Skin of body (tissue), 2 donors: ENCODE measurements around the gene ASTN1. TPM values are rescaled to one million over a fixed set of nuclear protein-coding genes. Genes with fewer than 3 reads are reported as not detected.

Experiments used
- DNase-seq: peaks from one replicate; lab custom pipeline; 2025; lab: John Stamatoyannopoulos, UW
- total RNA-seq: library from RNA; depleted of rRNA; stranded (reverse); fragments of >200 nt; gene quantifications from one replicate; pipeline ENCODE4 v1.2.3, GENCODE V29; 2014

Gene ASTN1
- total RNA-seq, result 2.4 TPM

DNA sequence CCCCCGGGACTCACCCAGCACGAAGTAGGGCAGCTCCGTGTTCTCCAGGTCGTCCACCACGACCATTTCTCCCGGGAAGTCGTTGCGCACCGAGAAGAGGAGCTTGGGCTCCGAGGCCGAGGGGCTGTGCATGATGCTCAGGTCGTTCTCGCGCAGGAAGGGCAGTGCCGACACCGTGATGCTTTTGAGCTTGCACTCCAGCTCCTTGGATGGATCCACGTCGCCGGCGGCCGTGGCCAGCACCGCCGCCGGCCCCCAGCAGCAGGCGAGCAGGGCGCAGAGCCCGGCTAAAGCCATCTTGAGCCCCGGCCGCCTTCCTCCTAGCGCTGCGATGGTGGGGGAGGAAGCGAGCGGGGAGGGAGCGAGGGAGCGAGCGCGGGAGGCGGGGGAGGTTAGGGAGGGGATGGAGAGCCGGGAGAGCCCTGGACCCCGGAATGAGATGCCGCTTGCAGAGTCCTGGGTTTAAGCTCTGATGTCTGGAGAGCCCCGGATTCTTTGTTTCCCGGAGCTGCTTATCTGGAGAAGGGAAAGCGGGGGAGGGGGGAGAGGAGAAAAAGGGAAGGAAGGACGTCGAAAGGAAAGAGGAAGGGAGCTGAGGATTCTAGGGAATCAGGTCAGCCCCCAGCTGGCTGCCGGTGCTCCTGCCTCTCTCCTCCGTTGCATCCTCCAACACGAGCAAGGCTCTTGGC lies at the start of gene ASTN1:
Gene ASTN1, minus strand, starts transcription at position 333 of the 689 bp plus-strand sequence. Its CDS starts 36 bp downstream, at position 297.
- DNase-seq, result no peak

DNA sequence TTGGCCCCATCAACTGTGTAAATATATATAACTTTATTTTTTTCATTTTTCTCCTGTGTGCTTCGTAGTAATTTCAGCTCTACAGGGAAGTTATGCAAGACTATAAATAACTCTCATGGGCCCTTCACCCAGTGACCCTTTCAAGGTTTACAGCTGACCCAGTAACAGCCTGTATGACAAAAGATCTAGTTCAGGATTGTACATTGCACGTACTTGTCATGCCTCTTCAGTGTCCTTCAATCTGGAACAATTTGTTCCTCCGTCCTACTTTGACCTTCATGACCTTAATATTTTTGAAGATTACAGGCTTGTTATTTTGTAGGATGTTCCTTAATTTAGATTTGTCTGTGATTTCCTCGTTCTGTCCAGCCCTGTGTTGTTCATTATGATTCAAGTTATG lies 46.7 kb upstream of the ASTN1 start:
- DNase-seq, result no peak

DNA sequence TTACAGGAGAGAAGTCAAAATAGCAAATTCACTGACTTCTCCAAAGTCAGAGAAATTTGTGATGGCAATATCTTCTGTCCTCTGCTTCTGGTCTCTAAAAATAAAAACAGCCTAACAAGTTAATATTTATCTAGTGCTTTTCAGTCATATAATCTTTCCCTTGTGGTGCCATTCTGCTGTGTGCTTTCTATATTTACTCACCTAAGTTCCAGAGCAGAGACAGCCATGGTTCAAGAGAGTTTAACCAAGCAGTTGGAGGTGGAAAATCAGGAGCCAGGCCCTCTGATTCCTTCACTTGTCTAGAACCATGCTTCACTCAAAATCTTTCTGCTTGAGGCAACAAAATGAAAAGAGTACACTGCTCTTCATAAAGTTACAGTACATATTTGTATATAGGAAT lies 45.6 kb upstream of the ASTN1 start:
- DNase-seq, result no peak

DNA sequence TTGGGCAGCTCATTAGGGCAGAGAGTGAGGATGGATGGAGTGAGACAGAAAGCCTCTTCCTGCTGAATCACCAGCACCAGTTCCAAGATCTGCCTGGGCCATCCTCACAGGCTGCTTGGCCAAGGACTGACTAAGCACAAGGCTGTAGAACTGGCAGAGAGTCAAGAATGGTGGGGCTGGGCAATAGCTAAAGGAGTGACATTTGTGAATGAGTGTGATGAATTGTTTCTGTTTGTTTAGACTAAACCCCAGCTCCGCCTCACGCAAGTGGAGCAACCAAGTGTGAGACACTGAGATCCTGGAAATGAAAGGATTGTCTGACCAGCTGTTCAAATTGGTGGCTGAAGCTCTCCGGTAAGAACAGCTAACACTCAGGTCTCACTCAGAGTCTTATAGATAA lies 44.8 kb upstream of the ASTN1 start:
- peak; percentile 41 for DNase-seq

DNA sequence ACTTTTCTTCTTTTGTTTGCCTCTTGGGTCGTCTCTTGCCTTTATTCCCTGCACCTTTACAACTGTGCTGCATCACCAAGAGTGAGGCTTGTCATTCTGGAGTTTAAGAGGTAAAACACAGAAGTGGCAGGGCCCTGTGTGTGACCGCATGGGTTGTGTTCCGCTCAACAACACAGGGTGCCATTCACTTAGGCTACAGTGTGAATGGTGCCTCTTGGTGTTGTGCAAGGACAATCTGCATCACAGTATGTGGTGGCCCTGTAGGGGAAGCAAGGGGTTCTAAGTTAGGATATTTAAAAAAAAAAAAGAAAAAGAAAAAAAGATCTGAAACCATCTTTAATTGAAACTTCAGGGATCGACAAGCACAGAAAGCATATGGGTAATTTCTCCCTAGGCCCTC lies 44.4 kb upstream of the ASTN1 start:
- no peak for DNase-seq

DNA sequence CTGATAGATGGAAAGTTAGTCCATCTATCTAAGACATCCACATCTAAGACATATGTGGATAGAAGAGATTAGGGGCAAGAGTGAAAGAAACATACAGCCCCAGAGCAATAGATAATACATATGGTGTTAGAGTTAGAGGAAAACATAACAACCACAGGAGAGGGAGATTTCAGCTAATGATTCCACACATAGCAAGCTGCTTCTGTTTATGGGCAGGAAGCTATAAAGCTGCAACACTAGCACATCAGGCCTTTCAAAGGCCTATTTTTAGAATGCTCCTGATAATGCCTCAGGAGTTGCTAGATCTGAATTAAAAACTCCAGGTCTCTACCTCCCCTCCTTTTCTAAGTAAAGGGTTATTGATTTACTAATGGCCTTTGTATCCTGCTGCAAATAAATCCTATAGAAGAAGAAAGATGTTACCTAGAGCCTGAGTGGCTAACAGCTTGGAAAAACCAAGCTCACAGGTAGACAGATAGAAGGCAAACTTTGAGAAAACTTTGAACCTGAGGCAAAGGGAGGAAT lies 42.4 kb upstream of the ASTN1 start:
- DNase-seq, result no peak

DNA sequence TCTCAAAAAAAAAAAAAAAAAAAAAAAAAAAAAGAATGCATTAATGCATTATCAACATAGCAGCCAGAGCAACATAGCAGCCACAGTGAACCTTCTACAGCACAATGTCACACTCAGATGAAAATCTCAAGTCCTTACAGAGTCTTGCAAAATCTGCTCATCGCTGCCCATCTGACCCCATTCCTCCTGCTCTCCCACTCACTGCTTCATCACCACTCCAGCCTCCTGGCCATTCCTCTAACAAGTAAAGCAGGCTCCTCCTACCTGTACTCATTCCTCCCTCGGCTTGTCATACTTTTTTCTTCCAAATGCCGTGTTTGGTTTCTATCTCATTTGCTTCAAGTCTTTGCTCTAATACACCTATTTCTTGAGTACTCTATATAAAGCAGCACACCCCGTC lies 35.8 kb upstream of the ASTN1 start:
- DNase-seq, result no peak

DNA sequence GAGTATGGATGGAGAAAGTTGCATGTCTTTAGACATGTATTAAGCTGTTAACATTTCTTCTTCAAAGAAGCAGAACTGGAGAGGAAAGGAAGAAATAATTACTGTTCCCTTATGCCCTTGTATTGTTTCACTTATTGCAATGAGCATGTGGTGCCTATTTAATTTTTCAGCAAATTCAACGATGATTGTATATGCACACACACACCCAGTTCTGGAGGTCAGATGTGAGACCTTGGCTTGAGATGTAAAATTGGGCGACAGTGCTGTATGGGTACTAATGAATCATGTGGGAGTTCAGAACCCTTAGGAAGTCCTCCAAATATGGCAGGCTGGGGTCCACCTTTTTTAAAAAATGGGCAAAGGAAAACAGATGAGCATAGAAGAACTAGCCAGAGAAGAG lies 33.7 kb upstream of the ASTN1 start:
- no peak for DNase-seq

DNA sequence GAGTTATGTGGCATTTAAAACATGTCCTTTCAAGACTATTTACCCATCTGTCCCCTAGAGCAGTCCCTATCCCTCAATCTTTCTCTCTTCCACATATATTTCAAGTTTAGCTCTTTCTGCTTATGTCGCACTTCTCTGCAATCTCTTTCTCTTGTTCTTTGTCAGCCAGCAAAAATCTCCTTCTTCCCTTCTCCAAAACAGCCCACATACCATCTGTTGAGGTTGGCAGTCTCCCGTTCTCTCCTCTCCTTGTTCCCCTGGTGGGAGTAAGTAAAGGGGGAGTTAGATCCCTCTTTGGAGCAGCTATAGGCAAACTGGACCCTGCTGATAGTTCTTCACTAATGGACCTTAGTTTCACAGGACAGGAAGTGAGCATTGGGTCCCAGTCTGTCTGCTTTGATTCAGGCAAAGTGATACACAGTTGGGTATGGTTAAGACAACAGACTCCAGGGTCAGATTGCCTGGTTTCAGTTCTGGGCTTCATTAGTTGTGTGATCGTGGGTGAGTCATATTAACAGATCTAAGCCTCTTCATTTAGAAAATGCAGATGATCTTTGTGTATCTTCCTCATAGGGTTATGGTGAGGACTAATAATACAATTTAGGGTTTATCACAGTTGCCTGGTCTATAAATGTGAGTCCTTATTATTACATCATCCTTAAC lies 25.9 kb upstream of the ASTN1 start:
- DNase-seq, result no peak

DNA sequence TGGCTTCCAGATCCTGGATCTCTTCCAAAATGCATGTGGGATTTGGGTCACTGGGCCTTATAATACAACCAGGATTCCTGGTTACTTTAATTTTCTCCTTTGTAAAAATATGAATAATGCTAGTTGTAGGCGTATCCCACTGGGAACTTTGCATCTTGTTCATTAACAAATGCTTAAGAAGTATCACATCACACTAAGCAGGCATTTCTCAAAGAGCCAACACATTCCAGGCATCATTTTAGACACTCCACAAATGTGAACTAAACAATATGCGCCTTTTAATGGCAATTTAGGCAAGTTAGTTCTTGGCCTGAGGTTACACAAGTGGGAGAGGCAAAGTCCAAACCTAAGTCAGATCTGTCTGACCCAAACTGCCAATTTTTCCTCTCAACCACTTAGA lies 22.1 kb upstream of the ASTN1 start:
- DNase-seq, result no peak

DNA sequence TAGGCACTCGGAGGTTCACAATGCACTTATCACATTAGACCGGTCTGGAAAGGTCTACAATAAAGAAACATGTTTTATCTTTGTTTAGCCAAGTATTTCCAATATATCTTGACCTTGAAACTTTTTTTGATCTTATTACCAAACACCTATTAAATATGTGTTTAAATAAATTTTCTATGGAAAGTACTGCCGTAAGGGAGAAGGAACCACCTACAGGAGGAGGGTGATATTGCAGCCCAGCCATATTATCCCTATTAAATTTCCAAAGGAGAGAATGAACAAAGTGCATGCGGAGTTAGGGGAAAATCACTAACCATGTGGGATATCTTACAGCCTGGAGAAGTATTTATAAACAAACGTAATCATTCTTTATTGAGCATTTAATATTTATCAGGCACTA lies 20.7 kb upstream of the ASTN1 start:
- no peak for DNase-seq

DNA sequence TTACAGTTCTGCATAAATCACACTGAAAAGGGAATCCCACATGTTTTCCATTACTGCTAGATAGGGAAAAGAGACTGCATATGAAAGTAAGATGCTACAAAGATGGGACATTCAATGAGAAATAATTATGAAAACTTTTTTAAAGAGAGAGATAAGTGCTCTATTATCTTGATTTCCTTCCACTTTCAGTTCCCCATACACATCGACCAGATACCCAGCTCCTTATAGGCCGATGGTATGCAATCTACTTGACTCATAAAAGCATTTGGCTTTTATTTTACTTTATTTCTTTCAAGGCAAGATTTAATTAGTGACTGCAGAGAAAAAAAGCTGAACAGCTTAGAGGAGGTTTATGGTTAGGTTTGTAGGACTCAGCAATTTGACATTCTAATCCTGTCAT lies 19.3 kb upstream of the ASTN1 start:
- DNase-seq, result no peak

DNA sequence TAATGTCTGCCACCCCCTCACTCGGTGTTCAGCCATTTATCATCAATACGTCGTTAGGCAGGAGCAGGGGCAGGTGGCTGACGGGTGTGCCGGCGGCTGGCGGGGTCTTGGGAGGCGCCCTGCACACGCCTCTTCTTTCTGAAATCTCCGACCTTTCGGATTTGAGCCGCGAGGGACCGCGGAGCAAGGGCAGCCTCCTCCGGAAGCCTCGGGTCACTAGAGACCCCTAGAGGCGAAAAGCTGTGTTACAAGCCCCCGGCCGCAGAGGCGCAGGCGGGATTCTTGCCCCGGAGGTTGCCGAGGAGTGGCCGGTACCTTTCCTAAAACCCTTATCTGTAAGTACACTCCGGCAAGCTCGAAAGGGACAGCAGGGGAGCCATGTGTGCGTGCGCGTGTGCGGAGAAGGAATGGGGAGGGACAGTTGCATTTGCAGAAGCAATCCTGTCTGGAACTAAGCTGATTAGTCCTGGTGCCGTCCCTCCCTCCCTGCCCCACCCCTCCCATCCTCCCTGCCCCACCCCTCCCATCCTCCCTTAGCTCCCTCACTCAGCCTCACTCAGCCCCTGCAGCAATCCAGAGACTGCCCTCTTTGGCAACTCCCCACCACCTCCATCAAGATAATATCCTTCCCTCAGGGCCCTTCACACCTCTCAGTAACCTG lies 17.2 kb upstream of the ASTN1 start:
- no peak for DNase-seq

DNA sequence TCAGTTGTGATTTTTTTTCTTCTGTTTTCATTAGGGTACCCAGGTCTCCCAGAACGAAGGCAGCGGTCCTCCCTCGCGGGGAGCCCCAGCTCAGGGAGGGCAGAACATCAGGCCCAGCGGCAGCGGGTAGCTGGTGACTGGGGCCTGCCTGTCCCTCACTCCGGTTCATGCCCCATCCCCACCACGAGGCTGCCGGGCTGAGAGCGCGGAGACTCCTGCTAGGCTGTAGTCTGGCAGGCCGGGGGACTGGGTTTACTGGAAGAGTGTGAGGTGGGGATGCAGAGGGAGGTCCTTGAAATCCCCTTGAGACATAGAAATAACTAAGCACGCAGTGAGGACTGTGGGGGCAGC lies 16.7 kb upstream of the ASTN1 start:
- DNase-seq, result no peak

DNA sequence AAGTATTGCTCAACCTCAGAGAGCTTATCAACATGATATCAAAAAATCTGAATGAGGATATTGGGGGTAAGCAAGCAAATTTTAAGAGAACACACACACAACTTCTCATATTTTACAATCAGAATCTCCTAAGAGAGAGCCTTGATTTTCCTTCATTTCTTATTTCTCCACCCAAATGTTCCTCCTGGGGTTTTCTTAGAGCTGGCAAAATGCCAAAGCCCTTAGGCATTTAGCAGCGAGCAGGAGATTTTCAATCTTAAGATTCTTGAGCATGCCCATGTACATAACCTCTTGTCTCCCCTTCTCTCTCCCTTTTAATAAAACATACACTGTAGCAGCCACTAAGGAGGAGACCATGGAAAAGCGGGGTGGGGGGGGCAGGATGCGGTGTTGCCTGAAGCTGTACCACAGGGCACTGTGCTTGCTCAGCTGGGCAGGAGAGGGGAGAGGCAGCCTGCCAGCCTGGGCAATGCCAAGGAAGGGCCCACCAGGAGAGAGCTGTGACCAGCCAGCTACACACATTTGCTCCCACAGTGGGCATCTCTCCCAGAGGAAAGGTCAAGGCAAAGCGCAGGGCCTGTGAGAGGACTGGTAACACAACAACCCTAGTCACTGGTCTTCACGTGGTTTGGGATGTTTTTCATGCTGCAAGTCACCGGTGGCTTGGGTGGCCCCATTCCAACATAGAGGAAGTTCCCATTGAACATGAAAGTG lies 10.6 kb upstream of the ASTN1 start:
- no peak for DNase-seq

DNA sequence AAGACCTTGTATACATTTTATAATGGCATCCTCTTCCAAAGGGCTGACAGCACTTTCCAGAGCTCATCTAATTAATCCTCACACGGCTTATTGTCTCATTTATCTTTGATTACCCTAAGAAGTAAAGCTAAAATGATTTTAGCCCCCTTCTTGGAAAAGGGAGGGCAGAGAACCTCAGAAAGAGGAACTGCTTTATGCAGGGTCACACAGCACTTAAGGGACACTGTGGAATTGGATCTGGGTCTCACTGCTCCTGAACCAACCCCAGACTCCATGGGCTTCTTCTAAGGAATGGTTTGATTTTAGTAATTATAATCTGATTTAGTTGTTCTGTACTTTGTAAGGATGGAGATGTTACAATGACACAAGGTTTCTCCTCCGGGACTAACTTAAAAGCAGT lies 9.5 kb upstream of the ASTN1 start:
- DNase-seq, result no peak

DNA sequence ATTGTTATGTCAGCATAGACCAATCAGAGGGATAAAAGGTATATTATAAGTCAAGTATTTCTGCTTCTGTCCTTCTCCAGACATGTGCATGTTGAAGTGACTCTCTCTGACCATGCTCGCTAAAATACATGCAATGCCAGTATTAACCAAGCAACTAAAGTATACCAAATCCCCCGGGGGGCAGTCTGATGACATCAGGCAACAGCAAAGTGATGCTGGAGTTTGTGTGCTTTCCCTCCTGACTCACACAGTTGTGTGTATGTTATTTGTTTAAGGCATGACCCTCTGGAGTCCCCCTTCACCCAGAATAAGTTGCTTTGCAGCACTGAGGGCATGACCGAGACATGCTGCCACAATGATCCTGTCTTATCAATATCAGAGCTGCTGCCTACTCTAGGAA lies 8.4 kb upstream of the ASTN1 start:
- no peak for DNase-seq

DNA sequence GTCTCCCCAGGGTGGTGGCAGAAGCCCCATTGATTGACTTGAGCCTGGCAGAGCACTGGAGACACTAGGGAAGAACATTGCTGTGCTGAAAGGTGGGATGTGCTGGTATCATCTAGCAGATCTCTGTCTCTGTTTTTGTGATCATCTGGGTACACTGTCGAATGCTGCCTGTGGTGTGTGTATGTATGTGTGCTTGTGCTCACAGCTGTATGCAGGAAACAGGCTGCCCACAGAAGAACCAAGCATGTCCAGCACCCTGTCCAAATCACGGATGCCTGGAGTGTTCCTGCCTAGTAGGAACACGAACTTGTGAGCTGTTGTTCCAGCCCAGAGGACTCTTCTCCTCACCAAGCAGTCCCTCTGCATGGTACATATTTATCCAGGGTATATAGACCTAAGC lies 7.8 kb upstream of the ASTN1 start:
- no peak for DNase-seq

DNA sequence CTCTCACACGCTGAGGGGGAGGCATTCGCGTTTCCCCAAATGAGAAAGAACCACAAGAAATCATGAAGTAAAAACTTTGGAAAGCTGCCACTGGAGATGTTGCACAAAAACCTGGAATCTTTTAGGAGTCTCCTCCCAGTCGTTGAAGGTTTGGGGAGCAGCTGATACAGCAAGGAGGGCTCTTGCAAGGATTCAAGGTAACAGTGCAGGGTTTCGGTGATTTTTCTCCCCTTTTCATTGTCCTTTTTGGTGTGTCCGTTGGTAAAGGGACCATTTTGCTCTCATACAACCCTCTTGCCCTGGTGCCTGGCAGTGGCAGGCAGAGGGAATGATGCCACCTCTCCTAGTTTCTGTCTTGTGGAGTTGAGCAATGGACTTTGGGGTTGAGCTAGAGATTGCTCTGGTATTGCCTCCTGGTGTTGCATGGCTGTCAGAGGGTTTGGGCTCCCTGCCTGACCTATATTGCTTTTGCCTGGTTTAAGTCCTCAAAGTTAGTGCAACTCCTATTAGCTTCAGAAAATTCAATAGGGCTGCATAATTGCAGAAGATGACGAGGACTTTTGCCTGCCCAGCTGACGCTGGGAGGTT lies 7.1 kb upstream of the ASTN1 start:
- no peak for DNase-seq

DNA sequence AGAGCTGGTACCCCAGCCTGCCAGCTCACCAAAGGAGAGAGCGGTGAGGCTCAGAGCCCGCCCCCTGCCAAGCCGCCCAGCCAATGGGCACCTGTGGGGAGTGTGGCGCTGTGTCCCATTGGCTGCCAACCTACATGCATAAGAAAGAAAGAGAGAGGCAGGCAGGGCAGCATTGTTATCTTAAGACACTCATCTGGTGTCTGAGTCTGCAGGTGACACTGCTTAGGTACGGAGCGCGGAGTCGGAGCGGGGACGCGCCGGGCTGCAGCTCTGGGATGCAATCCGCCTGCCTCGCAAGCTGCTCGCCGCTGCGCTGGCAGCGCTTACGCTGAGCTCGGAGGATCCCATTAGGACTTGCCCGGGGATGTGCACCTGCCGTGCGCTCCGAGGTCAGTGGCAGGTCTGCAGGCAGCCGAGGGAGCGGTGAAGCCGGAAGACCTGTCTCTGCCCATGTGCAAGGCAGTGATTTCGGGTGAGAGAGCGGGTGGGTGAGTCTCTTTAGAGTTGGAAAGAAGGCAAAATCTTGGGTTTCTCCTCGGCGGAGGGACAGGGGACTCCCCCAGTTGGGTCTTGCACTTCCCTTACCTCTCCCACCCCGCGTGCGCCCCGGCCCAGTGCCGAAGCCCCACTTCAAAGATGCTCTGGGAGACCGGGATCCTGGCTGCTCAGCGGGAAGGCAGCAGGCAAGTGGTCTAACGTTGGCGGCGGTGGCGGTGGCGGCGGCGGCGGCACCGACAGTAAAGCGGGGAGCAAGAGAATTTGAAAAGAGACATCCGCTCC lies 6.4 kb upstream of the ASTN1 start, which contains the start of gene BRINP2:
Gene BRINP2, plus strand, starts transcription at position 203 of the 780 bp plus-strand sequence. CDS start 58,919 bp downstream, outside the sequence.
- no peak for DNase-seq

DNA sequence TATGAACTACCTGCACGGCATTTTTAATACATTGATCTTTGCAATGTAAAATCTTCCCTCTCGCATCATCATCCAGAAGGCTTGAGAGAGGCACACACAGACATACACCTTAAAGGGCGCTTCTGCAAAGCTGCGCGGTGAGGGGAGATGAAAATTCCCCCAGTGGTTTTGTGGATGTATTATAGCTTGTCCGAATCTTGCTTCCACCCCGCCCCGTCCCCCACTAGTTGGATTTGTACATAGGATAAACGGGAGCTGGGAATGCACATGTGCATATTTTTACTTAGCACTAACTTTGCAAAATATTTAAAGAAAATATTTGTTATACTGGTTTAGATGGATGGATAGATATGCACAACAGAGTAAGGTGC lies 542 bp upstream of the ASTN1 start:
- no peak for DNase-seq
